ENCODE data around the gene CTTN.

Gene CTTN

DNA sequence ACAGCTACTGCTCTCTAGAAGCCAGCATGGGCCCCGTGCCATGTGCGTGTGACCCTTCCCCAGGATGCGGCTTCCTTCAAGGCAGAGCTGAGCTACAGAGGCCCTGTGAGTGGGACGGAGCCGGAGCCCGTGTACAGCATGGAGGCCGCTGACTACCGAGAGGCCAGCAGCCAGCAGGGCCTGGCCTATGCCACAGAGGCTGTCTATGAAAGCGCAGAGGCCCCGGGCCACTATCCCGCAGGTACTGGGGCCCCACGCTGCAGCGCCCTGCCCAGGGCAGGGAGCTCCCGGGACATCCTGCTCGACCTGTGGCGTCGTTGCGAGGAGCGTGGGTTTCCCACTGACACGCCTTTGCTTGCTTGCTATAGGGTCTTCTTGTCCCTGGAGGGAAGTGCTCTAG lies 34.7 kb downstream of the CTTN start:
- TF ChIP-seq SIN3A (IDR thresholded peaks at IDR 0.05; ENCODE audit: borderline replicate concordance, insufficient read depth, low read length) (no peak), TAF1 (IDR thresholded peaks at IDR 0.05; ENCODE audit: borderline replicate concordance, insufficient read depth, low read length) (no peak), POLR2AphosphoS5 (IDR thresholded peaks at IDR 0.05; ENCODE audit: low read depth, low read length) (no peak), FOXP2 (optimal IDR thresholded peaks at IDR 0.05; ENCODE audit: borderline replicate concordance, extremely low read depth, extremely low read length, insufficient read depth) (no peak)
- TF ChIP-seq, protein P1, sequence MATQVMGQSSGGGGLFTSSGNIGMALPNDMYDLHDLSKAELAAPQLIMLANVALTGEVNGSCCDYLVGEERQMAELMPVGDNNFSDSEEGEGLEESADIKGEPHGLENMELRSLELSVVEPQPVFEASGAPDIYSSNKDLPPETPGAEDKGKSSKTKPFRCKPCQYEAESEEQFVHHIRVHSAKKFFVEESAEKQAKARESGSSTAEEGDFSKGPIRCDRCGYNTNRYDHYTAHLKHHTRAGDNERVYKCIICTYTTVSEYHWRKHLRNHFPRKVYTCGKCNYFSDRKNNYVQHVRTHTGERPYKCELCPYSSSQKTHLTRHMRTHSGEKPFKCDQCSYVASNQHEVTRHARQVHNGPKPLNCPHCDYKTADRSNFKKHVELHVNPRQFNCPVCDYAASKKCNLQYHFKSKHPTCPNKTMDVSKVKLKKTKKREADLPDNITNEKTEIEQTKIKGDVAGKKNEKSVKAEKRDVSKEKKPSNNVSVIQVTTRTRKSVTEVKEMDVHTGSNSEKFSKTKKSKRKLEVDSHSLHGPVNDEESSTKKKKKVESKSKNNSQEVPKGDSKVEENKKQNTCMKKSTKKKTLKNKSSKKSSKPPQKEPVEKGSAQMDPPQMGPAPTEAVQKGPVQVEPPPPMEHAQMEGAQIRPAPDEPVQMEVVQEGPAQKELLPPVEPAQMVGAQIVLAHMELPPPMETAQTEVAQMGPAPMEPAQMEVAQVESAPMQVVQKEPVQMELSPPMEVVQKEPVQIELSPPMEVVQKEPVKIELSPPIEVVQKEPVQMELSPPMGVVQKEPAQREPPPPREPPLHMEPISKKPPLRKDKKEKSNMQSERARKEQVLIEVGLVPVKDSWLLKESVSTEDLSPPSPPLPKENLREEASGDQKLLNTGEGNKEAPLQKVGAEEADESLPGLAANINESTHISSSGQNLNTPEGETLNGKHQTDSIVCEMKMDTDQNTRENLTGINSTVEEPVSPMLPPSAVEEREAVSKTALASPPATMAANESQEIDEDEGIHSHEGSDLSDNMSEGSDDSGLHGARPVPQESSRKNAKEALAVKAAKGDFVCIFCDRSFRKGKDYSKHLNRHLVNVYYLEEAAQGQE (IDR thresholded peaks at IDR 0.05; ENCODE audit: insufficient read depth in 1 of 2, low read depth in 2 of 2, low read length in 2 of 2), result no peak

DNA sequence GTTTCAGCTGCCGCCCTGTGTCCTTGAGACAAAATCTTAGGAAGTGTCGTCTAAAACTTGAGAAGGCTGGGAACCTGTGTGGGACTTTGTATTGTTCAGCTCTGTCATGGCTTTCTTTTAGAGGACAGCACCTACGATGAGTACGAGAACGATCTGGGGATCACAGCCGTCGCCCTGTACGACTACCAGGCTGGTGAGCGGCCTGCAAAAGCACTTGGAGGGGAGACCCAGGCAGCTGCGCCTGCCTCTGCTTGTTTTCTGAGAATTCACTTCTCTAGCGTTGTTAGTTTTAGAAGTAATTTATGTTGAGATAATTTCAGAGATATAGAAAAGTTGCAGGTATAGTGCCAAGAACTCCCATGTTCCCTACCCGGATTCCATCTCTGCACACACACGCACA lies 35.2 kb downstream of the CTTN start:
- TF ChIP-seq, protein P1 (IDR thresholded peaks at IDR 0.05; ENCODE audit: insufficient read depth in 1 of 2, low read depth in 2 of 2, low read length in 2 of 2), result no peak
- TF ChIP-seq POLR2AphosphoS5 (IDR thresholded peaks at IDR 0.05; ENCODE audit: low read depth, low read length), result no peak
- no peak for TF ChIP-seq TAF1 (IDR thresholded peaks at IDR 0.05; ENCODE audit: borderline replicate concordance, insufficient read depth, low read length)
- no peak for TF ChIP-seq FOXP2 (optimal IDR thresholded peaks at IDR 0.05; ENCODE audit: borderline replicate concordance, extremely low read depth, extremely low read length, insufficient read depth)
- TF ChIP-seq SIN3A (IDR thresholded peaks at IDR 0.05; ENCODE audit: borderline replicate concordance, insufficient read depth, low read length), result no peak

- TF ChIP-seq, protein P1 (IDR thresholded peaks at IDR 0.05; ENCODE audit: insufficient read depth in 1 of 2, low read depth in 2 of 2, low read length in 2 of 2), result no peak
- TF ChIP-seq TAF1 (IDR thresholded peaks at IDR 0.05; ENCODE audit: borderline replicate concordance, insufficient read depth, low read length) (no peak), FOXP2 (optimal IDR thresholded peaks at IDR 0.05; ENCODE audit: borderline replicate concordance, extremely low read depth, extremely low read length, insufficient read depth) (no peak), SIN3A (IDR thresholded peaks at IDR 0.05; ENCODE audit: borderline replicate concordance, insufficient read depth, low read length) (no peak), POLR2AphosphoS5 (IDR thresholded peaks at IDR 0.05; ENCODE audit: low read depth, low read length) (no peak)
Measured at GRCh38 chr11:70433966-70434812, 35.9 kb downstream of the CTTN start.

GRCh38 chr11:70434813-70435278 lies 36.5 kb downstream of the CTTN start:
- TF ChIP-seq FOXP2 (optimal IDR thresholded peaks at IDR 0.05; ENCODE audit: borderline replicate concordance, extremely low read depth, extremely low read length, insufficient read depth), result no peak
- TF ChIP-seq TAF1 (IDR thresholded peaks at IDR 0.05; ENCODE audit: borderline replicate concordance, insufficient read depth, low read length), result no peak
- no peak for TF ChIP-seq POLR2AphosphoS5 (IDR thresholded peaks at IDR 0.05; ENCODE audit: low read depth, low read length)
- TF ChIP-seq SIN3A (IDR thresholded peaks at IDR 0.05; ENCODE audit: borderline replicate concordance, insufficient read depth, low read length), result no peak
- TF ChIP-seq, protein P1 (IDR thresholded peaks at IDR 0.05; ENCODE audit: insufficient read depth in 1 of 2, low read depth in 2 of 2, low read length in 2 of 2), result no peak
